ENCODE results near the gene IL12RB2. TPM values are rescaled to one million over a fixed set of nuclear protein-coding genes. Genes with fewer than 3 reads are reported as not detected.
A peak's percentile ranks its signal among the peaks of the same experiment; 100 is the strongest.

IL12RB2 gene
- polyA plus RNA-seq, 4 donors, result 0.21 to 0.54 (median 0.52) TPM; not detected in 1

- Histone ChIP-seq H3K27ac (ENCODE audit: low read depth in 1 of 3, low read length in 2 of 3) (no peak overlapping the region), H3K27me3 (ENCODE audit: control insufficient read depth in 3 of 3, insufficient read depth in 3 of 3, low read length in 3 of 3) (no peaks in the 10 kb centered on the region), H3K4me1 (ENCODE audit: control insufficient read depth in 3 of 3, insufficient read depth in 2 of 3, low read depth in 1 of 3, low read length in 2 of 3) (no peaks in the 10 kb centered on the region), H3K4me3 (ENCODE audit: low read depth in 1 of 3, low read length in 3 of 3) (no peak overlapping the region), H3K36me3 (ENCODE audit: control insufficient read depth in 3 of 3, insufficient read depth in 2 of 3, low read depth in 1 of 3, low read length in 3 of 3) (no peaks in the 10 kb centered on the region), H3K9me3 (ENCODE audit: control insufficient read depth in 2 of 2, insufficient read depth in 1 of 2, low read depth in 1 of 2, low read length in 1 of 2) (peaks cover 0 to 13% of the 10 kb centered on the region in 2 donors)
- FAIRE-seq, result no peak
- WGBS, 3 donors, result 67 to 75% (median 71%) methylated on average over 5 of the region's 5 CpGs
- no peak for DNase-seq
Measured at GRCh38 chr1:67274623-67275325, 32.9 kb upstream of the IL12RB2 start.

DNA sequence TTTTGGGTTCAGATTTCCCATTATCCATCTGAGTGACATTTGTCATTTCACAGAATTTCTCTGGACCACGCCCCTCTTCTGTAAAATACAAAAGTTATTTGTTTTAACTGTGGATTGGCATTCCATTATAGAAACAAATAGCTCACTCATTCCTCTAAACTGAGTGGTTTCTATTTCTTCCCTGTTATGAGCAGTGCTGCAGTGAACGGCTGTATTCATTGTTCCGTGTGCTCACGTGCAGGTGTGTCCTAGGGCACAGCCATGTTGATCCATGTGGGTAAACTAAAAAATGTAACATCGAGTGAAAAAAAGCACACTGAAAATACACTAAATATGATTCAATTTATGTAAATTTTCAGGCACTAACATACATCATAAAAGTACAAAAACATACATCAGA lies 27.0 kb upstream of the IL12RB2 start:
- FAIRE-seq (no peak), DNase-seq (peak; percentile 14 to 33)
- H3K27me3 ChIP-seq (ENCODE audit: control insufficient read depth in 3 of 3, insufficient read depth in 3 of 3, low read length in 3 of 3), result no peaks in the 10 kb centered on the region
- no peaks in the 10 kb centered on the region for H3K9me3 ChIP-seq (ENCODE audit: control insufficient read depth in 2 of 2, insufficient read depth in 1 of 2, low read depth in 1 of 2, low read length in 1 of 2)
- H3K27ac ChIP-seq (ENCODE audit: low read depth in 1 of 3, low read length in 2 of 3), result no peak overlapping the region
- WGBS, 3 donors, result 22 to 66% (median 38%) methylated on average over 5 of the region's 5 CpGs
- no peak overlapping the region for H3K4me3 ChIP-seq (ENCODE audit: low read depth in 1 of 3, low read length in 3 of 3)
- H3K36me3 ChIP-seq (ENCODE audit: control insufficient read depth in 3 of 3, insufficient read depth in 2 of 3, low read depth in 1 of 3, low read length in 3 of 3), result no peaks in the 10 kb centered on the region
- peaks cover 0 to 4% (median 0%) of the 10 kb centered on the region in 3 donors for H3K4me1 ChIP-seq (ENCODE audit: control insufficient read depth in 3 of 3, insufficient read depth in 2 of 3, low read depth in 1 of 3, low read length in 2 of 3)

DNA sequence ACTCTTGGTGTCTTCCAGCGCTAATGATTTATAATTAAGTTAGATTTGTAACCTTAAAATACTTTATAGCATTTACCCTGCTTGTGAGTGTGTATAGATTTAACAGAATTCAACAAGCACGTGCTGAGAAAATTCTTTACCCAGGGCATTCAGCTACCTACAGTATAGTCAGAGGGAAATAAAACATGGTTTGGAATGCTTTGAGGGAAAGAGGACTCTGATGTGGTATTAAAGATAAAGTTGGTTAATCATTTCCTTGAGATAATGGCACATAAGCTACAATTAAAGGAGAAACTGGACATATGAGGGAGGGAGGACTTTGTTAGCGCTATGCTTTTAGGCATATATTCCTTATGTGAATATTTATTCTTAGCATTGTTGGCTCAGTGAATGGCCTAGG lies 26.4 kb upstream of the IL12RB2 start:
- H3K4me1 ChIP-seq (ENCODE audit: control insufficient read depth in 3 of 3, insufficient read depth in 2 of 3, low read depth in 1 of 3, low read length in 2 of 3), result peaks cover 0 to 4% (median 0%) of the 10 kb centered on the region in 3 donors
- DNase-seq, result peak; percentile 72 to 79
- H3K4me3 ChIP-seq (ENCODE audit: low read depth in 1 of 3, low read length in 3 of 3), result no peak overlapping the region
- H3K9me3 ChIP-seq (ENCODE audit: control insufficient read depth in 2 of 2, insufficient read depth in 1 of 2, low read depth in 1 of 2, low read length in 1 of 2), result no peaks in the 10 kb centered on the region
- H3K36me3 ChIP-seq (ENCODE audit: control insufficient read depth in 3 of 3, insufficient read depth in 2 of 3, low read depth in 1 of 3, low read length in 3 of 3), result no peaks in the 10 kb centered on the region
- FAIRE-seq, result no peak
- no peaks in the 10 kb centered on the region for H3K27me3 ChIP-seq (ENCODE audit: control insufficient read depth in 3 of 3, insufficient read depth in 3 of 3, low read length in 3 of 3)
- H3K27ac ChIP-seq (ENCODE audit: low read depth in 1 of 3, low read length in 2 of 3), result no peak overlapping the region
- WGBS, 3 donors, result 15 to 49% (median 35%) methylated on average over 3 of the region's 3 CpGs

- peaks cover 0 to 4% (median 0%) of the 10 kb centered on the region in 3 donors for H3K4me1 ChIP-seq (ENCODE audit: control insufficient read depth in 3 of 3, insufficient read depth in 2 of 3, low read depth in 1 of 3, low read length in 2 of 3)
- H3K27ac ChIP-seq (ENCODE audit: low read depth in 1 of 3, low read length in 2 of 3), result no peak overlapping the region
- DNase-seq (no peak), FAIRE-seq (no peak)
- no peaks in the 10 kb centered on the region for H3K27me3 ChIP-seq (ENCODE audit: control insufficient read depth in 3 of 3, insufficient read depth in 3 of 3, low read length in 3 of 3)
- H3K9me3 ChIP-seq (ENCODE audit: control insufficient read depth in 2 of 2, insufficient read depth in 1 of 2, low read depth in 1 of 2, low read length in 1 of 2), result no peaks in the 10 kb centered on the region
- no peaks in the 10 kb centered on the region for H3K36me3 ChIP-seq (ENCODE audit: control insufficient read depth in 3 of 3, insufficient read depth in 2 of 3, low read depth in 1 of 3, low read length in 3 of 3)
- 77 to 85% (median 81%) methylated on average over 8 of the region's 8 CpGs for WGBS, 3 donors
- H3K4me3 ChIP-seq (ENCODE audit: low read depth in 1 of 3, low read length in 3 of 3), result no peak overlapping the region
Measured at GRCh38 chr1:67285780-67286488, 21.7 kb upstream of the IL12RB2 start.

- Histone ChIP-seq H3K4me1 (ENCODE audit: control insufficient read depth in 3 of 3, insufficient read depth in 2 of 3, low read depth in 1 of 3, low read length in 2 of 3) (no peaks in the 10 kb centered on the region), H3K27ac (ENCODE audit: low read depth in 1 of 3, low read length in 2 of 3) (no peak overlapping the region), H3K4me3 (ENCODE audit: low read depth in 1 of 3, low read length in 3 of 3) (no peak overlapping the region), H3K9me3 (ENCODE audit: control insufficient read depth in 2 of 2, insufficient read depth in 1 of 2, low read depth in 1 of 2, low read length in 1 of 2) (peaks cover 0 to 2% of the 10 kb centered on the region in 2 donors), H3K36me3 (ENCODE audit: control insufficient read depth in 3 of 3, insufficient read depth in 2 of 3, low read depth in 1 of 3, low read length in 3 of 3) (no peaks in the 10 kb centered on the region), H3K27me3 (ENCODE audit: control insufficient read depth in 3 of 3, insufficient read depth in 3 of 3, low read length in 3 of 3) (no peaks in the 10 kb centered on the region)
- no peak for FAIRE-seq
- DNase-seq, result no peak
- whole genome bisulfite sequencing, 3 donors, result 65 to 74% (median 69%) methylated on average over 4 of the region's 4 CpGs
Measured at GRCh38 chr1:67290236-67290635, 17.4 kb upstream of the IL12RB2 start.

- no peak for DNase-seq
- 77 to 80% (median 78%) methylated on average over 9 of the region's 9 CpGs for WGBS, 3 donors
- H3K4me1 ChIP-seq (ENCODE audit: control insufficient read depth in 3 of 3, insufficient read depth in 2 of 3, low read depth in 1 of 3, low read length in 2 of 3), result no peaks in the 10 kb centered on the region
- H3K27me3 ChIP-seq (ENCODE audit: control insufficient read depth in 3 of 3, insufficient read depth in 3 of 3, low read length in 3 of 3), result no peaks in the 10 kb centered on the region
- no peak for FAIRE-seq
- H3K27ac ChIP-seq (ENCODE audit: low read depth in 1 of 3, low read length in 2 of 3), result no peak overlapping the region
- H3K4me3 ChIP-seq (ENCODE audit: low read depth in 1 of 3, low read length in 3 of 3), result no peak overlapping the region
- no peaks in the 10 kb centered on the region for H3K36me3 ChIP-seq (ENCODE audit: control insufficient read depth in 3 of 3, insufficient read depth in 2 of 3, low read depth in 1 of 3, low read length in 3 of 3)
- peaks cover 0 to 3% of the 10 kb centered on the region in 2 donors for H3K9me3 ChIP-seq (ENCODE audit: control insufficient read depth in 2 of 2, insufficient read depth in 1 of 2, low read depth in 1 of 2, low read length in 1 of 2)
Measured at GRCh38 chr1:67294836-67295617, 12.6 kb upstream of the IL12RB2 start.

DNA sequence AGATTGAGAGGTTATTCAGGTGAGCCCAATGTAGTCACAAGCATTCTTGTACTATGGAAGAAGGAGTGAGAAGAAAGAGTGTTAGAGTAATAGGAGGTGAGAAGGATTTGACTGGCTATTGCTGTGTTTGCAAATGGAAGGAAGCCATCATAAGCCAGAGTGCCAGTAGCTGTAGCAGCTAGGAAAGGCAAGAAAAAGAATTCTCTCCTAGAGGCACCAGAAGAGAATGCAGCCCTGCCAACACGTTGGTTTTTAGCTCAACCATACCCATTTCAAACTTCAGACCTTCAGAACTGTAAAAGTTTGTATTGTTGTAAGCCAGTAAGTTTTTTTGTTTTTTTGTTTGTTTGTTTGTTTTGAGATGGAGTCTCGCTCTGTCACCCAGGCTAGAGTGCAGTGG lies 8.9 kb upstream of the IL12RB2 start:
- 45 to 66% (median 50%) methylated on average over 2 of the region's 2 CpGs for WGBS, 3 donors
- DNase-seq (no peak), FAIRE-seq (no peak)
- Histone ChIP-seq H3K9me3 (ENCODE audit: control insufficient read depth in 2 of 2, insufficient read depth in 1 of 2, low read depth in 1 of 2, low read length in 1 of 2) (peaks cover 0 to 3% of the 10 kb centered on the region in 2 donors), H3K27me3 (ENCODE audit: control insufficient read depth in 3 of 3, insufficient read depth in 3 of 3, low read length in 3 of 3) (no peaks in the 10 kb centered on the region), H3K4me3 (ENCODE audit: low read depth in 1 of 3, low read length in 3 of 3) (no peak overlapping the region), H3K27ac (ENCODE audit: low read depth in 1 of 3, low read length in 2 of 3) (no peak overlapping the region), H3K4me1 (ENCODE audit: control insufficient read depth in 3 of 3, insufficient read depth in 2 of 3, low read depth in 1 of 3, low read length in 2 of 3) (no peaks in the 10 kb centered on the region), H3K36me3 (ENCODE audit: control insufficient read depth in 3 of 3, insufficient read depth in 2 of 3, low read depth in 1 of 3, low read length in 3 of 3) (no peaks in the 10 kb centered on the region)

- FAIRE-seq, result no peak
Measured at GRCh38 chr1:67299296-67299695, 8.4 kb upstream of the IL12RB2 start.

More at GRCh38 chr1:67299296-67299695, 8.4 kb upstream of the IL12RB2 start:
- H3K27me3 ChIP-seq (ENCODE audit: control insufficient read depth in 3 of 3, insufficient read depth in 3 of 3, low read length in 3 of 3), result no peaks in the 10 kb centered on the region
- no peaks in the 10 kb centered on the region for H3K4me1 ChIP-seq (ENCODE audit: control insufficient read depth in 3 of 3, insufficient read depth in 2 of 3, low read depth in 1 of 3, low read length in 2 of 3)
- H3K4me3 ChIP-seq (ENCODE audit: low read depth in 1 of 3, low read length in 3 of 3), result no peak overlapping the region
- peaks cover 0 to 3% of the 10 kb centered on the region in 2 donors for H3K9me3 ChIP-seq (ENCODE audit: control insufficient read depth in 2 of 2, insufficient read depth in 1 of 2, low read depth in 1 of 2, low read length in 1 of 2)
- WGBS, 3 donors, result 87 to 95% (median 94%) methylated on average over 6 to 7 of the region's 7 CpGs
- no peak for DNase-seq
- no peaks in the 10 kb centered on the region for H3K36me3 ChIP-seq (ENCODE audit: control insufficient read depth in 3 of 3, insufficient read depth in 2 of 3, low read depth in 1 of 3, low read length in 3 of 3)
- H3K27ac ChIP-seq (ENCODE audit: low read depth in 1 of 3, low read length in 2 of 3), result no peak overlapping the region
